WERI-Rb-1 (cell line): ENCODE measurements around the gene ABCF2.

ENCODE experiments used
- DNase-seq: peaks from one replicate; pipeline ENCODE4 v3.0.0-alpha.2; 2020
- H3K27ac ChIP-seq: fragments of 250-450 bp; sonication (Bioruptor Pico); 2 replicates; pipeline ENCODE4 v1.5.1; 2020; ENCODE audit warnings: mild to moderate bottlenecking, moderate library complexity
- H3K27me3 ChIP-seq: fragments of 250-450 bp; sonication (Bioruptor Pico); 2 replicates; pipeline ENCODE4 v1.5.1; 2021; ENCODE audit warnings: mild to moderate bottlenecking, low read depth, moderate library complexity; ENCODE audit not compliant: insufficient read depth, severe bottlenecking
- H3K36me3 ChIP-seq: fragments of 250-450 bp; sonication (Bioruptor Pico); 2 replicates; pipeline ENCODE4 v1.5.1; 2020; ENCODE audit warnings: mild to moderate bottlenecking, moderate library complexity
- H3K4me3 ChIP-seq: 2 replicates; pipeline ENCODE4 v1.5.1; 2011; ENCODE audit warnings: low read depth, mild to moderate bottlenecking, control low read depth, low read length
- H3K9me3 ChIP-seq: fragments of 250-450 bp; sonication (Bioruptor Pico); 2 replicates; pipeline ENCODE4 v1.5.1; 2021; ENCODE audit warnings: mild to moderate bottlenecking, moderate library complexity; ENCODE audit not compliant: severe bottlenecking
- TF ChIP-seq, protein P1 (sequence below): IDR thresholded peaks from 2 replicates; pipeline ENCODE4 v1.5.1; 2011; ENCODE audit warnings: low read depth, mild to moderate bottlenecking, control low read depth, inconsistent platforms, low read length

The ABCF2 gene

DNA sequence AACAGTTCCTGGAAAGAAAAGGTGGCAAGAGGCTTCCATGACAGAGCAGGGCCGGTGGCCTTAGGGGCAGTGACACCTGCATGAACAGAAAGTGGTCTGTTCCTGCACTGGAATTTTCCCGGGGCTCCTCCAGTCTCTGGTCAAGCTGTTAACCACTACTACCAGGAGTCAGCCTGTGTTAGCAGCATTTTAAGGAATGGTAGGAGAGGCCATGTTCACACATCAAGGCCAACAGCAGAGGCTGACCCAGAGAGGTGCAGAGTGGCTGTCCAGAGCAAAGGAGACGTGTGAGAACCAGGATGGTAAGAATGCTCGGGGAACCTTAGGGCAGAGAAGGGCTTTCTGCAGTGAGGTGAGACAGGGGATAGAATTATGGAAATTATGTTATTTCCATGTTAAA is 25.3 kb downstream of the ABCF2 start:
- DNase-seq, result no peak
- TF ChIP-seq, protein P1, sequence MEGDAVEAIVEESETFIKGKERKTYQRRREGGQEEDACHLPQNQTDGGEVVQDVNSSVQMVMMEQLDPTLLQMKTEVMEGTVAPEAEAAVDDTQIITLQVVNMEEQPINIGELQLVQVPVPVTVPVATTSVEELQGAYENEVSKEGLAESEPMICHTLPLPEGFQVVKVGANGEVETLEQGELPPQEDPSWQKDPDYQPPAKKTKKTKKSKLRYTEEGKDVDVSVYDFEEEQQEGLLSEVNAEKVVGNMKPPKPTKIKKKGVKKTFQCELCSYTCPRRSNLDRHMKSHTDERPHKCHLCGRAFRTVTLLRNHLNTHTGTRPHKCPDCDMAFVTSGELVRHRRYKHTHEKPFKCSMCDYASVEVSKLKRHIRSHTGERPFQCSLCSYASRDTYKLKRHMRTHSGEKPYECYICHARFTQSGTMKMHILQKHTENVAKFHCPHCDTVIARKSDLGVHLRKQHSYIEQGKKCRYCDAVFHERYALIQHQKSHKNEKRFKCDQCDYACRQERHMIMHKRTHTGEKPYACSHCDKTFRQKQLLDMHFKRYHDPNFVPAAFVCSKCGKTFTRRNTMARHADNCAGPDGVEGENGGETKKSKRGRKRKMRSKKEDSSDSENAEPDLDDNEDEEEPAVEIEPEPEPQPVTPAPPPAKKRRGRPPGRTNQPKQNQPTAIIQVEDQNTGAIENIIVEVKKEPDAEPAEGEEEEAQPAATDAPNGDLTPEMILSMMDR, result no peak
- H3K36me3 ChIP-seq, result no peaks in the 10 kb centered on the region
- H3K9me3 ChIP-seq, result no peaks in the 10 kb centered on the region
- H3K27me3 ChIP-seq, result no peaks in the 10 kb centered on the region
- no peak overlapping the region for H3K27ac ChIP-seq
- no peak overlapping the region for H3K4me3 ChIP-seq

- no peaks in the 10 kb centered on the region for H3K27me3 ChIP-seq
- no peak overlapping the region for H3K4me3 ChIP-seq
- no peak for DNase-seq
- no peaks in the 10 kb centered on the region for H3K9me3 ChIP-seq
- no peak overlapping the region for H3K27ac ChIP-seq
- TF ChIP-seq, protein P1, result no peak
- no peaks in the 10 kb centered on the region for H3K36me3 ChIP-seq
These were observed 25.7 kb downstream of the ABCF2 start for GRCh38 chr7:151201344-151201743.

- TF ChIP-seq, protein P1, result no peak
- Histone ChIP-seq H3K4me3 (no peak overlapping the region), H3K27me3 (no peaks in the 10 kb centered on the region), H3K27ac (peak overlapping the region; percentile 52), H3K36me3 (no peaks in the 10 kb centered on the region), H3K9me3 (no peaks in the 10 kb centered on the region)
- peak; percentile 78 for DNase-seq
These were observed 27.8 kb downstream of the ABCF2 start for GRCh38 chr7:151198945-151199848.

DNA sequence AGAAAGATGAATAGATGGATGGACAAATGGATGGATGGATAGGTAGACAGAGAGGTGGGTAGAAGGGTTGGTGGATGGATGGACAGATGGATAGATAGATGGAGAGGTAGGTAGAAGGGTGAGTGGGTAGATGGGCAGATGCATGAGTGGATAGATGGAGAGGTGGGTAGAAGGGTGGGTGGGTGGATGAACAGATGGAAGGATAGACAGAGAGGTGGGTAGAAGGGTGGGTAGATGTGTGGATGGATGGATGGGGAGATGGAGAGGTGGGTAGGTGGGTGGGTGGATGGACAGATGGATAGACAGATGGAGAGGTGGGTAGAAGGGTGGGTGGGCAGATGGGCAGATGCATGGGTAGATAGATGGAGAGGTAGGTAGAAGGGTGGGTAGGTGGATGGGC is 29.1 kb downstream of the ABCF2 start:
- no peaks in the 10 kb centered on the region for H3K9me3 ChIP-seq
- TF ChIP-seq, protein P1, result no peak
- H3K4me3 ChIP-seq, result no peak overlapping the region
- no peaks in the 10 kb centered on the region for H3K36me3 ChIP-seq
- DNase-seq, result no peak
- no peaks in the 10 kb centered on the region for H3K27me3 ChIP-seq
- H3K27ac ChIP-seq, result no peak overlapping the region

DNA sequence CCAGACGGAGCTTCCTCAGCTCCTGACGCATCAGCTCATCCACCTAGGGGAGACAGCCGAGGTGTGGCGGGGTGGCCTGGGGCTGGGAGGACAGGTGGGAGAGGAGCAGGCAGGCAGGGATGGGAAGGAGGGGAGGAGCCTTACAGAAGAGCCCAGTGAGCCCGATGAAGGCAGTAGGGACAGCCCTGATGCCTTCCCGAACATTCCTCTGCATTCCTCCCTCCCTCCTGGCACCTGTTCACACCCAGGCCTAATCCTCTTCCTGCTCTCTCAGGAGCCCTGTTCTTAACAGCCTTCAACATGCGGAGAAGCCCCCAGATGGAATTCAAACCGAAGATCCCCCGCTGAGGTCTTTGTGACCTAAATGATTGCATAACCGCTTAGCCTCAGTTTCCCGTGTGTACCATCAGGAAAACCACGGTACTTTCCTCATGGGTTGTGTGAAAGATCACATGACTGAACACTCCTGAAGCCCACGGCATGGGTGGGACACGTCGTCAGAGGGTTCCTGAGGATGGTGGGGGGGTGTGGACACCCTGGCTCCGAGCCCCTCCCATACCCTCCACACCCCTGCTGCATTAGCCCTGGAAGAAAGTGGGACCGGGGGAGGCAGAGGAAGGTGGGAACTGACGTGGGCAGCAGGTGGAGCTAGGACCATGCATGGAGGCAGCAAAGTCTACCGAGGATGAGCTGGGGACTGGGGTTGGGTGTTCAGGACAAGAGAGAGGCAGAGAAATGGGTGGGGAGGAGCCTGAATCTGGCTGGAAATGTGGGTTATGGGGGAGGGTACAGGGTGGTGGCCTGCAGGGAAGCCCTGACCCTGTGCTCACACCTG is 31.2 kb downstream of the ABCF2 start:
- DNase-seq, result no peak
- Histone ChIP-seq H3K27me3 (no peaks in the 10 kb centered on the region), H3K27ac (no peak overlapping the region), H3K4me3 (no peak overlapping the region), H3K9me3 (no peaks in the 10 kb centered on the region), H3K36me3 (no peaks in the 10 kb centered on the region)
- TF ChIP-seq, protein P1, result peak; percentile 32
